PC-3 (cell line): Measurements from ENCODE around the gene ABTB2. TPM values are rescaled to one million over a fixed set of nuclear protein-coding genes. Genes with fewer than 3 reads are reported as not detected.
"Not testable (repeated sequence)": the region's sequence is repeated elsewhere in the genome, so short reads cannot be mapped to it uniquely, and the experiment has no call there.

Source experiments
- ATAC-seq: fragments of 200-7000 bp; cut with Tn5 transposase; 2 replicates; pipeline ENCODE4 v1.9.1; 2020; ENCODE audit warnings: mild to moderate bottlenecking, moderate library complexity
- BruUV-seq: library from RNA; stranded (reverse); fragments of 400-500 nt; replicated peaks from 2 replicates; lab custom pipeline; 2021; lab: Mats Ljungman, UMichigan
- CTCF ChIA-PET: fragments of 300-600 bp; sonication (Branson Sonifier 250); formaldehyde crosslinking; loops from one replicate; lab custom pipeline; 2022; ENCODE audit warnings: antibody characterized with exemption; lab: Charles Lee
- POLR2A ChIA-PET: fragments of 300-600 bp; sonication (Branson Sonifier 250); formaldehyde crosslinking; loops from one replicate; lab custom pipeline; 2022; ENCODE audit warnings: antibody characterized with exemption; ENCODE audit not compliant: unreplicated experiment; lab: Charles Lee
- DNase-seq: peaks from one replicate; pipeline ENCODE4 v3.0.0-alpha.2; 2015
- H2AFZ ChIP-seq: fragments of 300-600 bp; sonication (generic); 2 replicates; pipeline ENCODE4 v1.6.0; 2016; ENCODE audit warnings: antibody characterized with exemption, low read length
- H3F3A ChIP-seq: fragments of 300-600 bp; sonication (generic); one replicate; pipeline ENCODE4 v1.6.0; 2017; ENCODE audit warnings: antibody characterized with exemption, low read length, control low read depth, mild to moderate bottlenecking; ENCODE audit not compliant: unreplicated experiment
- H3K27ac ChIP-seq: fragments of 300-600 bp; sonication (generic); 2 replicates; pipeline ENCODE4 v1.5.1; 2016; ENCODE audit warnings: mild to moderate bottlenecking, low read length
- H3K27me3 ChIP-seq: fragments of 300-600 bp; sonication (generic); 2 replicates; pipeline ENCODE4 v1.6.1; 2016; ENCODE audit warnings: low read length, mixed read lengths
- H3K36me3 ChIP-seq: fragments of 300-600 bp; sonication (generic); 2 replicates; pipeline ENCODE4 v1.6.1; 2016; ENCODE audit warnings: low read depth, mixed run types, low read length, mixed read lengths
- H3K4me1 ChIP-seq: fragments of 300-600 bp; sonication (generic); 2 replicates; pipeline ENCODE4 v1.5.1; 2016; ENCODE audit warnings: low read length; ENCODE audit not compliant: insufficient read depth
- H3K4me2 ChIP-seq: fragments of 300-600 bp; sonication (generic); 2 replicates; pipeline ENCODE4 v1.6.0; 2016; ENCODE audit warnings: low read length
- H3K4me3 ChIP-seq: fragments of 300-600 bp; sonication (generic); 2 replicates; pipeline ENCODE4 v1.5.1; 2016; ENCODE audit warnings: mild to moderate bottlenecking, low read length, mixed read lengths
- H3K79me2 ChIP-seq: fragments of 300-600 bp; sonication (generic); 2 replicates; pipeline ENCODE4 v1.6.1; 2017; ENCODE audit warnings: low read length, mixed read lengths
- H3K9ac ChIP-seq: fragments of 300-600 bp; sonication (generic); 2 replicates; pipeline ENCODE4 v1.6.0; 2016; ENCODE audit warnings: mild to moderate bottlenecking, low read length
- H3K9me2 ChIP-seq: fragments of 300-600 bp; sonication (generic); replicated peaks from 2 replicates; pipeline ENCODE4 v1.6.1; 2016; ENCODE audit warnings: mixed run types, low read length, mixed read lengths
- H3K9me3 ChIP-seq: fragments of 300-600 bp; sonication (generic); 2 replicates; pipeline ENCODE4 v1.6.1; 2016; ENCODE audit warnings: low read length, mixed read lengths
- H4K20me1 ChIP-seq: fragments of 300-600 bp; sonication (generic); 2 replicates; pipeline ENCODE4 v1.6.1; 2016; ENCODE audit warnings: low read length, mixed read lengths
- EZH2 ChIP-seq: fragments of 300-600 bp; sonication (generic); IDR thresholded peaks from one replicate; pipeline ENCODE4 v1.6.1; 2017; ENCODE audit warnings: antibody characterized with exemption, mild to moderate bottlenecking, low read length; ENCODE audit not compliant: unreplicated experiment
- EZH2phosphoT487 ChIP-seq: fragments of 300-600 bp; sonication (generic); IDR thresholded peaks from 2 replicates; pipeline ENCODE4 v1.6.1; 2018; ENCODE audit warnings: mild to moderate bottlenecking, antibody characterized with exemption, low read length, borderline replicate concordance
- intact Hi-C: fragments of 100-400 bp; cut with micrococcal nuclease; formaldehyde crosslinking; loops from 2 replicates; pipeline ENCODE4 v1.9.0; 2023
- total RNA-seq: library from RNA; depleted of rRNA; stranded (reverse); fragments of >200 nt; gene quantifications from 2 replicates; pipeline ENCODE4 v1.2.3, GENCODE V29; 2014
- TF ChIP-seq, protein P1 (sequence below): fragments of 300-600 bp; sonication (generic); conservative IDR thresholded peaks from 2 replicates; pipeline ENCODE4 v1.5.1; 2017; ENCODE audit warnings: antibody characterized with exemption, low read depth, mild to moderate bottlenecking, low read length

The ABTB2 gene
- total RNA-seq, 1 experiment from 2014 or later: 5.2 TPM

DNA sequence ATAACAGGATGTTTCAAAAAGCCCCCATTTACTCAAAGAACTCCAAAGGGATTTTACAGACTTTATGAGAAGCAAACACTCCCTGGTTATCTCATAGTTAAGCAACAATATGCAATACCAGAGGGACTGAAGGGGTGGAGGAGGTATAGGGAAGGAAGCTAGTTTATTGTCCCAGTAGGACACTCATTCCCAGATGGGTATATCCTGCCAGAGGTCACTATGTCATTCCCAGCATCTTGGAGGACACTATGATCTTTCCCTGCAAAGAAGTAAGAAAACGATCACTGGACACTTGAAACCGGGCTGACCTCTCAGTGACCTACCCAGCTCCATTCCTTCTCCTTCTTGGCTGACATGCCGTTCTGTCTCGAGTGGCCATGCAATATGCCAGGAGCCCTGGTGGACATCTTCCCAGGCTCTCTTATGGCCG is 137.9 kb downstream of the ABTB2 start:
- Histone ChIP-seq H3K27ac (no peak overlapping the region), H2AFZ (no peak overlapping the region), H3K4me1 (peaks cover 31% of the 10 kb centered on the region), H3F3A (peaks cover 12% of the 10 kb centered on the region), H3K9ac (no peak overlapping the region), H3K9me2 (no peaks in the 10 kb centered on the region), H3K36me3 (no peaks in the 10 kb centered on the region), H3K9me3 (no peaks in the 10 kb centered on the region), H3K4me3 (no peak overlapping the region), H4K20me1 (no peaks in the 10 kb centered on the region), H3K27me3 (no peaks in the 10 kb centered on the region), H3K79me2 (no peaks in the 10 kb centered on the region), H3K4me2 (no peak overlapping the region)
- TF ChIP-seq, protein P1, sequence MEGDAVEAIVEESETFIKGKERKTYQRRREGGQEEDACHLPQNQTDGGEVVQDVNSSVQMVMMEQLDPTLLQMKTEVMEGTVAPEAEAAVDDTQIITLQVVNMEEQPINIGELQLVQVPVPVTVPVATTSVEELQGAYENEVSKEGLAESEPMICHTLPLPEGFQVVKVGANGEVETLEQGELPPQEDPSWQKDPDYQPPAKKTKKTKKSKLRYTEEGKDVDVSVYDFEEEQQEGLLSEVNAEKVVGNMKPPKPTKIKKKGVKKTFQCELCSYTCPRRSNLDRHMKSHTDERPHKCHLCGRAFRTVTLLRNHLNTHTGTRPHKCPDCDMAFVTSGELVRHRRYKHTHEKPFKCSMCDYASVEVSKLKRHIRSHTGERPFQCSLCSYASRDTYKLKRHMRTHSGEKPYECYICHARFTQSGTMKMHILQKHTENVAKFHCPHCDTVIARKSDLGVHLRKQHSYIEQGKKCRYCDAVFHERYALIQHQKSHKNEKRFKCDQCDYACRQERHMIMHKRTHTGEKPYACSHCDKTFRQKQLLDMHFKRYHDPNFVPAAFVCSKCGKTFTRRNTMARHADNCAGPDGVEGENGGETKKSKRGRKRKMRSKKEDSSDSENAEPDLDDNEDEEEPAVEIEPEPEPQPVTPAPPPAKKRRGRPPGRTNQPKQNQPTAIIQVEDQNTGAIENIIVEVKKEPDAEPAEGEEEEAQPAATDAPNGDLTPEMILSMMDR: no peak
- TF ChIP-seq EZH2: no peak
- TF ChIP-seq EZH2phosphoT487: no peak
- POLR2A ChIA-PET: no interaction called here
- intact Hi-C loops: no loop called here
- DNase-seq (no peak), ATAC-seq (no peak)
- CTCF ChIA-PET: no interaction called here
- no TSS peak for BruUV-seq

DNA sequence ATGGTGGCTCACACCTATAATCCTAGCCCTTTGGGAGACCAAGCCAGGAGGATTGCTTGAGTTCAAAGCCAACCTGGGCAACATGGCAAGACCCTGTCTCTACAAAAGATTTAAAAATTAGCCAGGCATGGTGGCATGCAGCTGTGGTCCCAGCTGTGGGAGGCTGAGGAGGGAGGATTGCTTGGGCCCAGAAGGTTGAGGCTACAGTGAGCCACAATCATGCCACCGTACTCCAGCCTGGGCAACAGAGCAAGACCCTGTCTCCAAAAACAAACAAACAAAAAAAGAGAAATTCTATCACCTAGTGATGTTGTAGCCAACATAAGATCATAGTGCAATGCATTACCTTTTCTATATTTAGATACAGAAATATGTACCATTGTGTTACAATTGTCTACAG is 138.5 kb downstream of the ABTB2 start:
- intact Hi-C loops: no loop called here
- ChIA-PET CTCF (no interaction called here), POLR2A (no interaction called here)
- no peak overlapping the region for H3K4me3 ChIP-seq
- H3F3A ChIP-seq: peaks cover 12% of the 10 kb centered on the region
- no peak overlapping the region for H3K27ac ChIP-seq
- H3K9me2 ChIP-seq: no peaks in the 10 kb centered on the region
- no peak overlapping the region for H3K9ac ChIP-seq
- no peaks in the 10 kb centered on the region for H3K27me3 ChIP-seq
- H2AFZ ChIP-seq: no peak overlapping the region
- H3K4me2 ChIP-seq: no peak overlapping the region
- H3K4me1 ChIP-seq: peaks cover 37% of the 10 kb centered on the region
- BruUV-seq: no TSS peak
- TF ChIP-seq EZH2phosphoT487 (no peak), EZH2 (no peak)
- TF ChIP-seq, protein P1: no peak
- H3K36me3 ChIP-seq: no peaks in the 10 kb centered on the region
- no peaks in the 10 kb centered on the region for H3K79me2 ChIP-seq
- DNase-seq: no peak
- H4K20me1 ChIP-seq: no peaks in the 10 kb centered on the region
- no peak for ATAC-seq
- no peaks in the 10 kb centered on the region for H3K9me3 ChIP-seq

DNA sequence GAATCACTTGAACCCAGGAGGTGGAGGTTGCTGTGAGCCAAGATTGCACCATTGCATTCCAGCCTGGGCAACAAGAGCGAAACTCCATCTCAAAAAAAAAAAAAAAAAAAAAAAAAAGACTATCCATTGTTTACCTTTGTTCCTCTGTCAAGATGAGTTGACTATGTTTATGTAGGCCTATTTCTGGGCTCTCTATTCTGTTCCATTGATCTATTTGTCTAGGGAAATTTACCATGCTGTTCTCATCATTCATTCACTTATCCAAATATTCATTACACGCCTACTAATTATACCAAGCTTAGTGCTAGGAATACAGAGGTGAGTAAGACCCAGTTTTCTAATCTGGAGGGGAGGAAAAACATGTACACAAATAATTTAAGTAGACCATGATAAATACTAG is 139.1 kb downstream of the ABTB2 start:
- H3K79me2 ChIP-seq, H3K36me3 ChIP-seq, ATAC-seq, CTCF ChIA-PET, POLR2A ChIA-PET, H2AFZ ChIP-seq, BruUV-seq, H3K4me3 ChIP-seq, DNase-seq, H3K9me2 ChIP-seq, intact Hi-C loops, H3K9ac ChIP-seq, H3K4me2 ChIP-seq, H3K27ac ChIP-seq, H4K20me1 ChIP-seq, H3K9me3 ChIP-seq, H3K27me3 ChIP-seq: not testable (repeated sequence)
- H3F3A ChIP-seq: peaks cover 12% of the 10 kb centered on the region
- H3K4me1 ChIP-seq: peaks cover 41% of the 10 kb centered on the region
